IMR-90 (cell line): ENCODE data around the gene C20orf144. TPM values are rescaled to one million over a fixed set of nuclear protein-coding genes. Genes with fewer than 3 reads are reported as not detected.
A peak's percentile ranks its signal among the peaks of the same experiment; 100 is the strongest.

Source experiments
- ATAC-seq: fragments of 200-7000 bp; cut with Tn5 transposase; 2 replicates; pipeline ENCODE4 v1.9.1; 2020; ENCODE audit warnings: low read depth, mild to moderate bottlenecking, moderate library complexity
- BruUV-seq: library from RNA; stranded (reverse); fragments of 400-500 nt; replicated peaks from 2 replicates; lab custom pipeline; 2021; lab: Mats Ljungman, UMichigan
- CTCF ChIA-PET: fragments of 300-600 bp; formaldehyde crosslinking; extraction: SDS; loops from one replicate; lab custom pipeline; 2021; ENCODE audit warnings: antibody characterized with exemption; lab: Yijun Ruan, JAX
- POLR2A ChIA-PET: fragments of 300-600 bp; sonication (Branson Sonifier 250); formaldehyde crosslinking; loops from one replicate; lab custom pipeline; 2022; ENCODE audit warnings: antibody characterized with exemption; ENCODE audit not compliant: unreplicated experiment; lab: Charles Lee
- DNase-seq: peaks from one replicate; pipeline ENCODE4 v3.0.0; 2013
- H2AFZ ChIP-seq: replicated peaks from 2 replicates; pipeline ENCODE3; 2013; ENCODE audit warnings: low read length, mild to moderate bottlenecking; ENCODE audit not compliant: poor library complexity
- H2AK5ac ChIP-seq: 2 replicates; pipeline ENCODE4 v1.6.1; 2013; ENCODE audit warnings: low read depth, low read length, inconsistent platforms
- H2AK9ac ChIP-seq: replicated peaks from 2 replicates; pipeline ENCODE3; 2013; ENCODE audit warnings: mild to moderate bottlenecking, low read depth, low read length, moderate library complexity; ENCODE audit not compliant: poor library complexity
- H2BK120ac ChIP-seq: 2 replicates; pipeline ENCODE4 v1.6.1; 2013; ENCODE audit warnings: low read depth, low read length, inconsistent platforms
- H2BK15ac ChIP-seq: 3 replicates; pipeline ENCODE4 v1.6.1; 2013; ENCODE audit warnings: low read depth, low read length, inconsistent platforms
- H2BK20ac ChIP-seq: 2 replicates; pipeline ENCODE4 v1.6.1; 2013; ENCODE audit warnings: low read depth, mild to moderate bottlenecking, inconsistent platforms, low read length, moderate library complexity
- H2BK5ac ChIP-seq: 2 replicates; pipeline ENCODE4 v1.6.1; 2013; ENCODE audit warnings: mild to moderate bottlenecking, low read depth, low read length, inconsistent platforms; ENCODE audit not compliant: poor library complexity, severe bottlenecking
- H3K14ac ChIP-seq: replicated peaks from 2 replicates; pipeline ENCODE4 v1.6.1; 2013; ENCODE audit warnings: low read depth, low read length, inconsistent platforms
- H3K18ac ChIP-seq: 2 replicates; pipeline ENCODE4 v1.6.1; 2013; ENCODE audit warnings: low read depth, low read length, control low read depth
- H3K23ac ChIP-seq: 2 replicates; pipeline ENCODE4 v1.6.1; 2013; ENCODE audit warnings: low read depth, low read length, inconsistent platforms
- H3K27ac ChIP-seq: 2 replicates; pipeline ENCODE4 v1.5.1; 2013; ENCODE audit warnings: mild to moderate bottlenecking, control low read depth, low read length; ENCODE audit not compliant: insufficient read depth
- H3K27me3 ChIP-seq: 2 replicates; pipeline ENCODE4 v1.6.1; 2013; ENCODE audit warnings: low read length; ENCODE audit not compliant: control insufficient read depth, insufficient read depth
- H3K36me3 ChIP-seq: 2 replicates; pipeline ENCODE4 v1.6.1; 2013; ENCODE audit warnings: low read length, mixed read lengths; ENCODE audit not compliant: control insufficient read depth, insufficient read depth
- H3K4ac ChIP-seq: 2 replicates; pipeline ENCODE4 v1.6.1; 2013; ENCODE audit warnings: low read depth, low read length, inconsistent platforms
- H3K4me1 ChIP-seq: 2 replicates; pipeline ENCODE4 v1.6.1; 2013; ENCODE audit warnings: low read length, mixed read lengths; ENCODE audit not compliant: control insufficient read depth, insufficient read depth
- H3K4me2 ChIP-seq: 2 replicates; pipeline ENCODE4 v1.6.1; 2013; ENCODE audit warnings: low read depth, mild to moderate bottlenecking, control low read depth, low read length, moderate library complexity
- H3K4me3 ChIP-seq: 2 replicates; pipeline ENCODE4 v1.5.1; 2013; ENCODE audit warnings: low read depth, mild to moderate bottlenecking, control low read depth, low read length, moderate library complexity; ENCODE audit not compliant: insufficient read depth
- H3K56ac ChIP-seq: 2 replicates; pipeline ENCODE4 v1.6.1; 2013; ENCODE audit warnings: low read length, inconsistent platforms; ENCODE audit not compliant: insufficient read depth; ENCODE audit errors: extremely low read depth
- H3K79me1 ChIP-seq, 2 experiments: 2 replicates each; pipeline ENCODE4 v1.6.1; 2013; ENCODE audit warnings: low read length in 2 of 2, inconsistent platforms in 1 of 2, low read depth in 1 of 2
- H3K9ac ChIP-seq: 2 replicates; pipeline ENCODE4 v1.6.1; 2013; ENCODE audit warnings: low read depth, low read length, control low read depth
- H3K9me1 ChIP-seq: 2 replicates; pipeline ENCODE4 v1.6.1; 2013; ENCODE audit warnings: low read length, inconsistent platforms; ENCODE audit not compliant: insufficient read depth
- H3K9me3 ChIP-seq: 2 replicates; pipeline ENCODE4 v1.6.1; 2013; ENCODE audit warnings: low read length; ENCODE audit not compliant: control insufficient read depth, insufficient read depth
- H4K20me1 ChIP-seq: 2 replicates; pipeline ENCODE4 v1.6.1; 2013; ENCODE audit warnings: low read length, inconsistent platforms; ENCODE audit not compliant: insufficient read depth
- H4K5ac ChIP-seq: 2 replicates; pipeline ENCODE4 v1.6.1; 2013; ENCODE audit warnings: mild to moderate bottlenecking, low read depth, low read length, control low read depth
- H4K8ac ChIP-seq, 2 experiments: 2 replicates each; pipeline ENCODE4 v1.6.1; 2013; ENCODE audit warnings: low read depth in 2 of 2, low read length in 2 of 2, control low read depth in 1 of 2, inconsistent platforms in 1 of 2
- H4K91ac ChIP-seq: 2 replicates; pipeline ENCODE4 v1.6.1; 2013; ENCODE audit warnings: low read depth, low read length, inconsistent platforms; ENCODE audit not compliant: insufficient read depth
- CEBPB ChIP-seq: IDR thresholded peaks from 2 replicates; pipeline ENCODE4 v1.6.1; 2012; ENCODE audit warnings: low read depth, low read length, improper control_type of control experiment
- CHD1 ChIP-seq: IDR thresholded peaks from 2 replicates; pipeline ENCODE4 v1.6.1; 2012; ENCODE audit warnings: low read depth, low read length, improper control_type of control experiment
- CTCF ChIP-seq: conservative IDR thresholded peaks from 2 replicates; pipeline ENCODE4 v1.5.1; 2012; ENCODE audit warnings: mild to moderate bottlenecking, low read depth, low read length, improper control_type of control experiment
- ELK1 ChIP-seq: fragments of 150-350 bp; IDR thresholded peaks from 2 replicates; pipeline ENCODE4 v1.6.1; 2016; ENCODE audit warnings: low read depth, mild to moderate bottlenecking, low read length, moderate library complexity, borderline replicate concordance
- FOS ChIP-seq: fragments of 150-350 bp; IDR thresholded peaks from 2 replicates; pipeline ENCODE4 v1.6.1; 2016; ENCODE audit warnings: low read depth, low read length
- MAFK ChIP-seq: IDR thresholded peaks from 2 replicates; pipeline ENCODE4 v1.6.1; 2012; ENCODE audit warnings: low read depth, low read length, improper control_type of control experiment
- MAZ ChIP-seq: IDR thresholded peaks from 2 replicates; pipeline ENCODE4 v1.6.1; 2012; ENCODE audit warnings: low read depth, mild to moderate bottlenecking, low read length, improper control_type of control experiment, moderate library complexity, borderline replicate concordance
- NFE2L2 ChIP-seq: fragments of 150-350 bp; IDR thresholded peaks from 2 replicates; pipeline ENCODE4 v1.6.1; 2016; ENCODE audit warnings: low read depth, mild to moderate bottlenecking, low read length
- RAD21 ChIP-seq: IDR thresholded peaks from 2 replicates; pipeline ENCODE4 v1.6.1; 2012; ENCODE audit warnings: low read length, improper control_type of control experiment
- RCOR1 ChIP-seq: IDR thresholded peaks from 2 replicates; pipeline ENCODE4 v1.6.1; 2012; ENCODE audit warnings: mild to moderate bottlenecking, low read length, improper control_type of control experiment; ENCODE audit not compliant: insufficient replicate concordance
- RFX5 ChIP-seq: IDR thresholded peaks from 2 replicates; pipeline ENCODE4 v1.8.0; 2012; ENCODE audit warnings: low read depth, mild to moderate bottlenecking, low read length, moderate library complexity
- SMC3 ChIP-seq: fragments of 150-350 bp; IDR thresholded peaks from 2 replicates; pipeline ENCODE4 v1.6.1; 2016; ENCODE audit warnings: low read depth, mild to moderate bottlenecking, antibody characterized with exemption, low read length, moderate library complexity
- USF2 ChIP-seq: fragments of 150-350 bp; IDR thresholded peaks from 2 replicates; pipeline ENCODE4 v1.6.1; 2017; ENCODE audit warnings: mild to moderate bottlenecking, antibody characterized with exemption, low read length, low read depth
- WGBS, 2 experiments: methylation state at CpG; one replicate each; pipeline versions ENCODE4 v1.1.5 to v1.1.7; 2013; ENCODE audit warnings: missing lambda C conversion rate in 2 of 2; ENCODE audit not compliant: insufficient read length in 1 of 2; ENCODE audit errors: extremely low coverage in 2 of 2; 5-methylcytosine and 5-hydroxymethylcytosine counted together
- dilution Hi-C: fragments of 300-500 bp; cut with HindIII; formaldehyde crosslinking; loops from one replicate; pipeline ENCODE4 v1.14.3; 2018; ENCODE audit warnings: low sequenced_read_pairs; ENCODE audit not compliant: unreplicated experiment
- in situ Hi-C: fragments of 300-500 bp; cut with MboI; formaldehyde crosslinking; loops from 3 replicates; pipeline ENCODE4 v1.14.3; 2019; ENCODE audit warnings: low sequenced_read_pairs, inconsistent platforms, mixed read lengths
- intact Hi-C: fragments of 100-400 bp; cut with micrococcal nuclease; formaldehyde crosslinking; loops from 2 replicates; pipeline ENCODE4 v1.10.0; 2022
- polyA plus RNA-seq, 3 experiments: library from polyadenylated mRNA; depleted of rRNA; stranded (reverse); fragments of >200 nt; gene quantifications; 2 replicates each; pipeline ENCODE4 v1.2.3, GENCODE V29; 2012; ENCODE audit warnings: low replicate concordance in 1 of 3
- total RNA-seq: library from RNA; depleted of rRNA; stranded (reverse); fragments of >200 nt; gene quantifications from 2 replicates; pipeline ENCODE4 v1.2.3, GENCODE V29; 2012

C20orf144 gene
- total and polyA plus RNA-seq, 2 of the 4 experiments (the other 2 are of a cell fraction) = under 0.01 to 0.19 TPM

- POLR2A ChIA-PET = no interaction called here
- DNase-seq (peak; percentile 66), ATAC-seq (peak; percentile 82)
- Histone ChIP-seq H3K4me3 (no peak overlapping the region), H2BK20ac (no peak overlapping the region), H3K27ac (no peak overlapping the region), H4K91ac (no peak overlapping the region; the same call in 1 of the 2 replicates), H3K56ac (no peak overlapping the region), H3K36me3 (peaks cover 12% of the 10 kb centered on the region; the same call in 1 of the 2 replicates), H3K23ac (no peak overlapping the region), H3K27me3 (no peaks in the 10 kb centered on the region), H4K20me1 (peaks cover 5% of the 10 kb centered on the region; the same call in 1 of the 2 replicates), H2AFZ (peak overlapping the region; percentile 82), H3K9me1 (peaks cover 8% of the 10 kb centered on the region; the same call in 1 of the 2 replicates), H3K4me2 (no peak overlapping the region), H2BK120ac (no peak overlapping the region), H4K8ac (peak overlapping the region in 1 of 2 experiments; percentile 1; a peak in 1 of 4 replicates), H2BK5ac (no peak overlapping the region), H2AK5ac (peak overlapping the region; percentile 20; the same call in 1 of the 2 replicates), H3K18ac (no peak overlapping the region), H3K9ac (0 out of 2 replicates have a peak overlapping the region, but pooled peaks have one; percentile 27), H2AK9ac (peak overlapping the region; percentile 60), H2BK15ac (no peak overlapping the region), H3K4me1 (peaks cover 3% of the 10 kb centered on the region; the same call in 1 of the 2 replicates), H3K9me3 (no peaks in the 10 kb centered on the region), H3K79me1 (no peaks in the 10 kb centered on the region), H3K14ac (no peak overlapping the region), H3K4ac (no peak overlapping the region), H4K5ac (no peak overlapping the region)
- intact Hi-C loops (loop anchor here (1.0 kb wide), 1 partner anchor 196 kb away; no protein-coding TSS in a partner anchor), dilution Hi-C loops (no loop called here), in situ Hi-C loops (loop anchor here (5.0 kb wide), 1 partner anchor 201 kb away; no protein-coding TSS in a partner anchor)
- BruUV-seq = no TSS peak
- CTCF ChIA-PET = interaction anchor here (0.5 to 1.2 kb wide), 5 partner anchors 10 to 201 kb away, joined by 3 to 6 read pairs (median 3); partner anchors contain the start of gene C20orf144
- WGBS, 2 experiments = 15% methylated on average over 5 of the region's 16 CpGs; no CpG with 5 or more reads in 1 of the 2 experiments
- TF ChIP-seq CTCF = peak; percentile 83
- no peak for TF ChIP-seq CHD1
- peak; percentile 87 for TF ChIP-seq RAD21
- no peak for TF ChIP-seq MAZ
- TF ChIP-seq FOS = no peak
- TF ChIP-seq RFX5 = no peak
- no peak for TF ChIP-seq ELK1
- TF ChIP-seq CEBPB = no peak
- no peak for TF ChIP-seq RCOR1
- TF ChIP-seq MAFK = 0 out of 2 replicates have a peak, but pooled peaks have one; percentile 33
- no peak for TF ChIP-seq NFE2L2
- no peak for TF ChIP-seq USF2
- TF ChIP-seq SMC3 = peak; percentile 82
Observed at GRCh38 chr20:33653218-33653899, 8.8 kb upstream of the C20orf144 start.
